Right atrium auricular region (tissue), 2 donors: Measurements from ENCODE around the gene RREB1. TPM values are rescaled to one million over a fixed set of nuclear protein-coding genes. Genes with fewer than 3 reads are reported as not detected.
A peak's percentile ranks its signal among the peaks of the same experiment; 100 is the strongest.
"Not testable (repeated sequence)": the region's sequence is repeated elsewhere in the genome, so short reads cannot be mapped to it uniquely, and the experiment has no call there.

Experiments
- DNase-seq: peaks from one replicate; pipeline ENCODE4 v3.0.0-alpha.2; 2019; ENCODE audit warnings: low spot score
- H3K27ac ChIP-seq, 2 donors: fragments of 200-600 bp; sonication (generic); 1 replicate in 1 of 2; 2 replicates in 1 of 2; pipeline ENCODE4 v1.5.1; 2016 to 2019
- H3K27me3 ChIP-seq, 2 donors: fragments of 200-600 bp; sonication (generic); one replicate each; pipeline versions ENCODE4 v1.5.1 to v1.6.0; 2017 to 2019
- H3K36me3 ChIP-seq: fragments of 200-600 bp; sonication (generic); one replicate; pipeline ENCODE4 v1.5.1; 2016
- H3K4me1 ChIP-seq, 2 donors: fragments of 200-600 bp; sonication (generic); one replicate each; pipeline versions ENCODE4 v1.5.1 to v1.6.0; 2017 to 2019
- H3K4me3 ChIP-seq, 2 donors: fragments of 200-600 bp; sonication (generic); 1 replicate in 1 of 2; 2 replicates in 1 of 2; pipeline ENCODE4 v1.5.1; 2017 to 2019; ENCODE audit warnings: mild to moderate bottlenecking in 1 of 2, moderate library complexity in 1 of 2
- H3K9me3 ChIP-seq, 2 donors: fragments of 200-600 bp; sonication (generic); one replicate each; pipeline ENCODE4 v1.5.1; 2019
- CTCF ChIP-seq, 2 donors: fragments of 200-600 bp; sonication (generic); IDR thresholded peaks; one replicate each; pipeline ENCODE4 v1.5.1; 2019; ENCODE audit warnings: antibody characterized with exemption in 2 of 2
- total RNA-seq, 2 donors: library from RNA; depleted of rRNA; stranded (reverse); fragments of >200 nt; gene quantifications; one replicate each; pipeline ENCODE4 v1.1.0, GENCODE V29; 2016

Gene RREB1
- total RNA-seq, 2 donors from 2014 or later = 25.5 to 30.3 TPM

GRCh38 chr6:7268816-7269555, 161.2 kb downstream of the RREB1 start:
- H3K9me3 ChIP-seq = no peaks in the 10 kb centered on the region
- no peak overlapping the region for H3K4me3 ChIP-seq
- H3K36me3 ChIP-seq = no peaks in the 10 kb centered on the region
- H3K27ac ChIP-seq = no peak overlapping the region
- no peak for TF ChIP-seq CTCF (IDR thresholded peaks at IDR 0.05)
- peak; percentile 18 for DNase-seq
- no peaks in the 10 kb centered on the region for H3K27me3 ChIP-seq
- H3K4me1 ChIP-seq = no peaks in the 10 kb centered on the region

- DNase-seq = peak; percentile 38
- Histone ChIP-seq H3K4me3 (no peak overlapping the region), H3K36me3 (no peaks in the 10 kb centered on the region), H3K27me3 (no peaks in the 10 kb centered on the region), H3K4me1 (no peaks in the 10 kb centered on the region), H3K9me3 (no peaks in the 10 kb centered on the region), H3K27ac (no peak overlapping the region)
- no peak for TF ChIP-seq CTCF (IDR thresholded peaks at IDR 0.05)
Observed at GRCh38 chr6:7269816-7270215, 162.1 kb downstream of the RREB1 start.

DNA sequence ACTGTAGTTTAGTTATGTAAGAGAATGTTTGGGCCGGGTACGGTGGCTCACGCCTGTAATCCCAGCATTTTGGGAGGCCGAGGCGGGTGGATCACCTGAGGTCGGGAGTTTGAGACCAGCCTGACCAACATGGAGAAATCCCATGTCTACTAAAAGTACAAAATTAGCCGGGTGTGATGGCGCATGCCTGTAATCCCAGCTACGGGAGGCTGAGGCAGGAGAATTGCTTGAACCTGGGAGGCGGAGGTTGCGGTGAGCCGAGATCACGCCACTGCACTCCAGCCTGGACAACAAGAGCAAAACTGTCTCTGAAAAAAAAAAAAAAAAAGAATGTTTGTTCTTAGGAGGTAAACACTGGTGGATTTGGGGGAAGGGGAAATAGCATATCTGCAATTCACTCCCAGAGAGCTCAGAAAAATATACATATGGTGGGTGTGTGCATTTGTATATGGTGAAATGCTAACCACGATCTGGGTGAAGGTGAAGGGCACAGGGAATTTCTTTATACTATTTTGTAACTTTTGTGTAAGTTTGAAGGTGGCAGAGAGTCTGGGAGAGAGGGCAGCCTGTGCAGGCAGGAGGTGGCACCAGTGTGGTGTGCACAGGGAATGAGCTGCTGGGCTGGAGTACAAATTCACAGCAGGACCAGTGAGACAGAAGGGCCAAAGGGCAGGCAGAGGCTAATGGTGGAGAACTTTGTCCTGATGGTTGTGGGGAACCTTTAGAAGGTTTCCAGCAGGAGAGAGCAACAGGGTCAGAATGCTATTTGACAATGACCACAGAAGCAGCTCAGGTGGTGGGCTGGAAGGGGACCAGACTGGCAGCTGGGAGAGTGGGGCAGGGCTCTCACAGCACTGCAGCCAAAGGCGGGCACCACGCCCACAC, 162.8 kb downstream of the RREB1 start:
- TF ChIP-seq CTCF (IDR thresholded peaks at IDR 0.05) = no peak
- peak; percentile 47 for DNase-seq
- H3K9me3 ChIP-seq = no peaks in the 10 kb centered on the region
- no peaks in the 10 kb centered on the region for H3K4me1 ChIP-seq
- no peaks in the 10 kb centered on the region for H3K27me3 ChIP-seq
- no peak overlapping the region for H3K4me3 ChIP-seq
- no peak overlapping the region for H3K27ac ChIP-seq
- H3K36me3 ChIP-seq = no peaks in the 10 kb centered on the region

GRCh38 chr6:7271205-7271534, 163.4 kb downstream of the RREB1 start:
- no peak for TF ChIP-seq CTCF (IDR thresholded peaks at IDR 0.05)
- Histone ChIP-seq H3K4me1 (no peaks in the 10 kb centered on the region), H3K9me3 (no peaks in the 10 kb centered on the region), H3K36me3 (no peaks in the 10 kb centered on the region), H3K27ac (no peak overlapping the region), H3K27me3 (no peaks in the 10 kb centered on the region), H3K4me3 (no peak overlapping the region)
- peak; percentile 36 for DNase-seq

DNA sequence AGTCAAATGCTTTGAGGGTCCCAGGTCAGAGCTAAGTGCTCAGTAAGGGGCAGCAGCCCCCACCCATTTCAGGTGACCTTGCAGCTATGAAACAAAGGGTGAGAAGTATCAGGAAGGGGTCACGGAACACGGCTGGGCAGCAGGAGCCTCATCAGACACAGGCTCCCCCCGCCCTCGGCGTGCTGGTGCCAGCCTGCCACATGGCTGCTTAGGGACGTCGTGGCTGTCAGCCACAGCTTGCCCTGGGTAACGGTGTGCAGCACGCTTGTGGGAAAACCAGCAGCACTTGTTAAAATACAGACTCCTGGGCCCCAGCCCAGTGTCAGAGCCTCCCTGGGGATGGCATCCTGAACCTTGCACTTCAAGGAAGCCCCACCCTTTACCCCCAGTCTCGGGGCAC, 165.9 kb downstream of the RREB1 start:
- Histone ChIP-seq H3K27ac (no peak overlapping the region), H3K4me1 (peaks cover 0 to 3% of the 10 kb centered on the region in 2 donors), H3K4me3 (no peak overlapping the region), H3K9me3 (no peaks in the 10 kb centered on the region), H3K27me3 (no peaks in the 10 kb centered on the region), H3K36me3 (no peaks in the 10 kb centered on the region)
- DNase-seq = no peak
- no peak for TF ChIP-seq CTCF (IDR thresholded peaks at IDR 0.05)

DNA sequence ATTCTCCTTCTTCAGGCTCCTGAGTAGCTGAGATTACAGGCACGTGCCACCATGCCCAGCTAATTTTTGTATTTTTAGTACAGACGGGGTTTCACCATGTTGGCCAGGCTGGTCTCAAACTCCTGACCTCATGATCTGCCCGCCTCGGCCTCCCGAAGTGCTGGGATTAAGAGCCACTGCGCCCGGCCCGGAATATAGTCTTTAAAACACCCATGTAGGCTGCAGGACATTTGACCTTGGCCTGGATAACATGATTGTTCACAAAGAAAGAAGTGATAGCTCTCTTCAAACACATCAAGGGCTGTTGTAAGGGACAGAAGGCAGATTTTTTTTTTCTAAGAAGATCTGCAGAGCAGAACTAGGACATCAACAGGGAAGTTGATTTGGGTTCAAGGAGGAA, 166.8 kb downstream of the RREB1 start:
- not testable (repeated sequence) for DNase-seq, H3K27ac ChIP-seq, H3K27me3 ChIP-seq, H3K4me3 ChIP-seq, H3K9me3 ChIP-seq, H3K4me1 ChIP-seq, H3K36me3 ChIP-seq
